ENCODE measurements around the gene IGF2R.

The IGF2R gene

DNA sequence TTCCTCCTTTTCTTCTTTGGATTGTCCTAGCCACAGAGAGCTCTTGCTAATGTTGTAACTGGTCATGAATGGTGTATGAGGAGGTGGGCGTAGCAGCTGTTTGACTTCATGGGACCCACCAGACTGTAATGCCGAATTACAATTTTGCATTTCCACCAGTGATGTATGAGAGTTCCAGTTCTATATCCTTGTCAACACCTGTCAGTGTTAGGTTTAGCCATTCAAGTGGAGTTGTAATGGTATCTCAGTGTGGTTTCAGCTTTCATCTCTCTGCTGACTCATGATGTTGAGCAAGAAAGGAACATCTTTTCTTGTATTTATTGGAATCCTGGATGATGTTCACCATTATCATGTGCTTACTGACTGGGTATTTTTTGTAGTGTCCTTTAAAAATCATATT lies 5.1 kb downstream of the IGF2R start:
- peak; percentile 91 for DNase-seq (ENCODE audit: low read depth)
- TF ChIP-seq CTCF (conservative IDR thresholded peaks at IDR 0.05; ENCODE audit: control insufficient read depth, insufficient read depth, low read depth, low read length): no peak
- no peak overlapping the region for H3K4me3 ChIP-seq (ENCODE audit: control insufficient read depth, low read depth, low read length)

- no peak for TF ChIP-seq CTCF (conservative IDR thresholded peaks at IDR 0.05; ENCODE audit: control insufficient read depth, insufficient read depth, low read depth, low read length)
- H3K4me3 ChIP-seq (ENCODE audit: control insufficient read depth, low read depth, low read length): no peak overlapping the region
- DNase-seq (ENCODE audit: low read depth): no peak
Observed at GRCh38 chr6:159974932-159975331, 6.0 kb downstream of the IGF2R start.

DNA sequence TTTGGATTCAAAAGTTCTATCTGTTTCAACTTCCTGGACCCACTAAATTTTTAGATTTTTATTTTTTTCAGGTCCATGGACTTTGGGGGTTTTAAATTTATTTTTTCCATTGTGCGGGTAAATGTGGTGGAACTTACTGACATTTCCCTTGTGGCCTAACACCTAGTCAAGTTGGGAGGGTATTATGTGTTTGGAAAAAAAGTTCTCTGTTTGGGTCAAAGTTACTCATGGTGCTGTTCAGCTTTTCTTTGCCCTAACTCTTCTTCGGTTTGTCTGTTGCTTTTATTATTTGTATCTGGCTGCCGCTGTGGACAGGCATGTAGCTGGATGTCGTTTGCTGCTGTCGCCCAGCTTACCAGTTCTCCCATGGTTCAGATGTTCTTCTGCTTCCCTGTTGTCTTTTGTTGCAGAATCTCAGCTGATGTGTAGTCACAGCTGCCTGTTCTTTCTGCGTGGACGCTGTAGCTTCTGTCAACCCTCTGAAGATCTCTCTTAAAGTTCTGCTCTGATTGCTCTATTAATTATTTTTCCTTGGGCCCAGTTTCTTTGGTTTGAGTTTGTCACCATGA lies 7.9 kb downstream of the IGF2R start:
- no peak for TF ChIP-seq CTCF (conservative IDR thresholded peaks at IDR 0.05; ENCODE audit: control insufficient read depth, insufficient read depth, low read depth, low read length)
- DNase-seq (ENCODE audit: low read depth): no peak
- H3K4me3 ChIP-seq (ENCODE audit: control insufficient read depth, low read depth, low read length): no peak overlapping the region

DNA sequence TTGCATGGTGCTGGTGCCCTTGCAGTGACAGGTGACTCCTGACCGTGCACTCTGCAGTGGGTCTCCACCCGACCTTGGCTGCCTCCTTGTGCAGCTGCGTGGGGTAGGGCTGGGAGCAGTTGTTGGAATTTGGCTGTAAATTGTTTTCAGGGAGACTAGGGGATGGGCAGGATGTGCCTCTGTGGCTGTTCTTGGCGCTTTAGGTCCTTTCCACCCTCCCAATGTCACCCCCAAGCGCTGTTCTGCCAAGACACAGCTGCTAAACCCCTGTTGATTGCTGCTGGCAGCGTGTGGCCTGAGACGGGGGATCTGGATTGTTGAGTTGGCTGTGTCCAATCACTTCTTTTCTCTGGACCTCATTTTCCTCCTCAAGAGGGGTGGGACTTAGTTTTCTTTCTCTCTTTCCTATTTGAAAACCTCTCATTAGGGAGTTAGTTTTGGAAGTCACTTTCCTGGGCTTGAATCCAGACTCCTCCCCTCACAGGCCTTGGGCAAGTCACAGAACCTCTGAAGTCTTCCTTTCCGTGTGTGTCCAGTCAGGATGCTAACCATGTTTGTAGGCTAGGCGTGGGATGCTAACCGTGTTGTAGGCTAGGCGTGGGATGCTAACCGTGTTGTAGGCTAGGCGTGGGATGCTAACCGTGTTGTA lies 8.5 kb downstream of the IGF2R start:
- no peak overlapping the region for H3K4me3 ChIP-seq (ENCODE audit: control insufficient read depth, low read depth, low read length)
- TF ChIP-seq CTCF (conservative IDR thresholded peaks at IDR 0.05; ENCODE audit: control insufficient read depth, insufficient read depth, low read depth, low read length): no peak
- DNase-seq (ENCODE audit: low read depth): peak; percentile 83

GRCh38 chr6:159977904-159978268 lies 9.0 kb downstream of the IGF2R start:
- no peak overlapping the region for H3K4me3 ChIP-seq (ENCODE audit: control insufficient read depth, low read depth, low read length)
- TF ChIP-seq CTCF (conservative IDR thresholded peaks at IDR 0.05; ENCODE audit: control insufficient read depth, insufficient read depth, low read depth, low read length): no peak
- no peak for DNase-seq (ENCODE audit: low read depth)

GRCh38 chr6:159978291-159979135 lies 9.6 kb downstream of the IGF2R start:
- TF ChIP-seq CTCF (conservative IDR thresholded peaks at IDR 0.05; ENCODE audit: control insufficient read depth, insufficient read depth, low read depth, low read length): no peak
- no peak overlapping the region for H3K4me3 ChIP-seq (ENCODE audit: control insufficient read depth, low read depth, low read length)
- no peak for DNase-seq (ENCODE audit: low read depth)
